Measurements from ENCODE around the gene DPM3. TPM values are rescaled to one million over a fixed set of nuclear protein-coding genes. Genes with fewer than 3 reads are reported as not detected.

The DPM3 gene
- total RNA-seq, 6 experiments from 2014 or later, result 50.4 to 106 (median 60.4) TPM

DNA sequence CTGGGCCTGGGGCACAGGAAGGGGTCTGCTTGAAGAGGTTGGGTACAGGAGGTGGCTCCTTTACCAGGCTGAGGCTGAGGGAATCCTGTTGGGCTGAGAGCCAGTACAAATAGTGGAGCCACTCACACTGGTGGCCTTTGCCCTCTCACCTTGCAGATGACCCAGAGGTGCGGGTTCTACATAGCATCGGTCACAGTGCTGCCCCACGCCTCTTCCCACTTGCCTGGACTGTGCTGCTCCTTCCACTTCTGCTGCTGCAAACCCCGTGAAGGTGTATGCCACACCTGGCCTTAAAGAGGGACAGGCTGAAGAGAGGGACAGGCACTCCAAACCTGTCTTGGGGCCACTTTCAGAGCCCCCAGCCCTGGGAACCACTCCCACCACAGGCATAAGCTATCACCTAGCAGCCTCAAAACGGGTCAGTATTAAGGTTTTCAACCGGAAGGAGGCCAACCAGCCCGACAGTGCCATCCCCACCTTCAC is 6.5 kb downstream of the DPM3 start:
- Histone ChIP-seq H3K4me1 (peaks cover 0 to 45% (median 20%) of the 10 kb centered on the region in 4 donors), H3K4me3 (peak overlapping the region in 2 of 3 donors; percentile 84 to 96), H3K27ac (peak overlapping the region; percentile 97 to 100 (median 99)), H3K36me3 (peaks cover 0 to 52% (median 30%) of the 10 kb centered on the region in 4 donors), H3K27me3 (no peaks in the 10 kb centered on the region), H3K9me3 (no peaks in the 10 kb centered on the region)
- TF ChIP-seq POLR2A (IDR thresholded peaks at IDR 0.05) (no peak), CTCF (IDR thresholded peaks at IDR 0.05) (no peak)
- DNase-seq (peak; percentile 67 to 87 (median 78)), ATAC-seq (peak; percentile 12 to 46 (median 35))
- 35% methylated on average over 3 of the region's 7 CpGs for WGBS (ENCODE audit: insufficient coverage, low coverage, low lambda C conversion rate, missing lambda C conversion rate)
- intact Hi-C loops (cut with DNase I), result no loop called here

GRCh38 chr1:155131856-155132255 is 8.5 kb downstream of the DPM3 start:
- Histone ChIP-seq H3K4me1 (peaks cover 0 to 41% (median 15%) of the 10 kb centered on the region in 4 donors), H3K27me3 (no peaks in the 10 kb centered on the region), H3K27ac (peak overlapping the region; percentile 97 to 100 (median 99)), H3K9me3 (no peaks in the 10 kb centered on the region), H3K4me3 (peak overlapping the region; percentile 84 to 96 (median 95)), H3K36me3 (peaks cover 0 to 54% (median 31%) of the 10 kb centered on the region in 4 donors)
- WGBS (ENCODE audit: insufficient coverage, low coverage, low lambda C conversion rate, missing lambda C conversion rate), result 20% methylated on average over 2 of the region's 2 CpGs
- TF ChIP-seq CTCF (IDR thresholded peaks at IDR 0.05) (no peak), POLR2A (IDR thresholded peaks at IDR 0.05) (no peak)
- ATAC-seq (no peak), DNase-seq (peak in 1 of 3 donors; percentile 38)
- intact Hi-C loops (cut with DNase I), result no loop called here

DNA sequence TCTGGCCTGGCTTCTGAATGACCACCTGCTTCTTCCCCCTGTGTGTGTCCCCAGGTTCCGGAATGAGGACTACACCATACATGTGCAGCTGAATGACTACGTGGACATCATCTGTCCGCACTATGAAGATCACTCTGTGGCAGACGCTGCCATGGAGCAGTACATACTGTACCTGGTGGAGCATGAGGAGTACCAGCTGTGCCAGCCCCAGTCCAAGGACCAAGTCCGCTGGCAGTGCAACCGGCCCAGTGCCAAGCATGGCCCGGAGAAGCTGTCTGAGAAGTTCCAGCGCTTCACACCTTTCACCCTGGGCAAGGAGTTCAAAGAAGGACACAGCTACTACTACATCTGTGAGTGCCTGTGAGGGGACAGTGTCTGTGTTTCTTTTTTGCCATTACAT is 9.0 kb downstream of the DPM3 start:
- intact Hi-C loops (cut with DNase I), result no loop called here
- H3K9me3 ChIP-seq, result no peaks in the 10 kb centered on the region
- peaks cover 0 to 41% (median 15%) of the 10 kb centered on the region in 4 donors for H3K4me1 ChIP-seq
- peak overlapping the region; percentile 84 to 96 (median 95) for H3K4me3 ChIP-seq
- TF ChIP-seq CTCF (IDR thresholded peaks at IDR 0.05) (no peak), POLR2A (IDR thresholded peaks at IDR 0.05) (no peak)
- peak; percentile 58 to 84 (median 81) for DNase-seq
- peak overlapping the region; percentile 97 to 100 (median 99) for H3K27ac ChIP-seq
- whole genome bisulfite sequencing (ENCODE audit: insufficient coverage, low coverage, low lambda C conversion rate, missing lambda C conversion rate), result 0% methylated on average over 2 of the region's 8 CpGs
- H3K36me3 ChIP-seq, result peaks cover 0 to 54% (median 31%) of the 10 kb centered on the region in 4 donors
- no peaks in the 10 kb centered on the region for H3K27me3 ChIP-seq
- ATAC-seq, result no peak

DNA sequence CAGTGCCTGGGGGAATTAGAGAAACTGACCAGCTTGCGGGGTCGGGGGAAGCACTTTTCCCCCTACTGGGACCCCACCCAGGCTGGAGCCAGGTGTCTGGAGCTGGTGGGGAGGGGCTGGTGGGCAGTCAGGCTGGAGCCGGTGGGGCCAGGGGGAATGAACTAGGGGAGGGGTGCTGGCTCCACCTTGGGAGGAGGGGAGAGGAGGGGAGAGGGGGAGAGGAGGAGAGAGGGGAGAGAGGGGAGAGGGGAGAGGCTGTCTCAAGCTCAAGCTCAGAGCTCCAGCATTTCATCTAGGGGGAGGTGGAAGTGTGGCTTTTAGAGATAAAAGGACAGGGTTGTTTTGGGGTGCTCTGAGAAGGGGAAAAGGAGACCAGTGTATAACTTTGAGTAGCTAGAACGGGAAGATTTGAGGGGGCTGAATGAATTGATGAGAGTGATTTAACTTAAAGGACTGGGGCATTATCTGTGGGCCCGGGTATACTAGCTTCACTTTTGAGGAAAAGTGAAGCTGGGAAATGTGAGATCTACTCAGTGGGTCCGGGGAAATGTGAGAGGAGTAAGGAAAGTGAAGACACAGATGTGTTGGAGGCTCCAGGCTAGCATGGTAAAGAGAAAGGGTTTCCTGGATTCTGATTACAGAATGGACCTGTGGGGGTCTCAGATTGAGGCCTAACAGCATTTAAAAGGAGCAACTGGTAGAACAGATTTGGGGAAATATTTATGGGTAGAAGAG is 9.9 kb downstream of the DPM3 start:
- no peak for TF ChIP-seq CTCF (IDR thresholded peaks at IDR 0.05)
- TF ChIP-seq POLR2A (IDR thresholded peaks at IDR 0.05), result no peak
- intact Hi-C loops (cut with DNase I), result no loop called here
- peak overlapping the region; percentile 97 to 100 (median 99) for H3K27ac ChIP-seq
- H3K27me3 ChIP-seq, result no peaks in the 10 kb centered on the region
- 14% methylated on average over 6 of the region's 6 CpGs for WGBS (ENCODE audit: insufficient coverage, low coverage, low lambda C conversion rate, missing lambda C conversion rate)
- H3K4me1 ChIP-seq, result peaks cover 0 to 45% (median 15%) of the 10 kb centered on the region in 4 donors
- ATAC-seq (no peak), DNase-seq (no peak)
- no peaks in the 10 kb centered on the region for H3K9me3 ChIP-seq
- H3K4me3 ChIP-seq, result peak overlapping the region; percentile 84 to 96 (median 95)
- peaks cover 0 to 54% (median 31%) of the 10 kb centered on the region in 4 donors for H3K36me3 ChIP-seq

Measured in right lobe of liver (tissue), 6 donors.